H1 (cell line): Measurements from ENCODE around the gene PTPN21. TPM values are rescaled to one million over a fixed set of nuclear protein-coding genes. Genes with fewer than 3 reads are reported as not detected.

Source experiments
- CTCF ChIA-PET: fragments of 300-600 bp; sonication (Branson Sonifier 250); formaldehyde crosslinking; loops from one replicate; lab custom pipeline; 2021; ENCODE audit not compliant: partially characterized antibody; lab: Charles Lee
- POLR2A ChIA-PET: fragments of 300-600 bp; sonication (Branson Sonifier 250); formaldehyde crosslinking; loops from one replicate; lab custom pipeline; 2021; ENCODE audit warnings: inconsistent platforms; ENCODE audit not compliant: partially characterized antibody; lab: Charles Lee
- DNase-seq, 2 experiments: peaks; one replicate each; pipeline versions ENCODE4 v3.0.0 to v3.0.0-alpha.2; 2010 to 2022; ENCODE audit warnings: low spot score in 2 of 2, low read depth in 1 of 2, mixed read lengths in 1 of 2
- FAIRE-seq: peaks from 2 replicates; lab custom pipeline; 2011; peaks lifted over from hg19 to GRCh38; lab: Jason Lieb, UNC
- H2AFZ ChIP-seq: 2 replicates; pipeline ENCODE4 v1.8.1; 2012; ENCODE audit warnings: low read length, inconsistent platforms
- H2AK5ac ChIP-seq: 2 replicates; pipeline ENCODE4 v1.6.1; 2013; ENCODE audit warnings: low read depth, low read length
- H2BK120ac ChIP-seq: replicated peaks from 2 replicates; pipeline ENCODE3; 2013; ENCODE audit warnings: low read depth, low read length, inconsistent platforms
- H2BK12ac ChIP-seq: 2 replicates; pipeline ENCODE4 v1.6.1; 2013; ENCODE audit warnings: low read depth, low read length
- H2BK15ac ChIP-seq: 2 replicates; pipeline ENCODE4 v1.6.1; 2013; ENCODE audit warnings: low read length
- H2BK20ac ChIP-seq: 2 replicates; pipeline ENCODE4 v1.6.1; 2013; ENCODE audit warnings: low read length
- H2BK5ac ChIP-seq: 2 replicates; pipeline ENCODE4 v1.6.1; 2013; ENCODE audit warnings: low read depth, low read length
- H3K14ac ChIP-seq: 2 replicates; pipeline ENCODE4 v1.6.1; 2013; ENCODE audit warnings: inconsistent platforms; ENCODE audit not compliant: insufficient read length
- H3K18ac ChIP-seq: 2 replicates; pipeline ENCODE4 v1.6.1; 2013; ENCODE audit warnings: low read length; ENCODE audit errors: extremely low read depth
- H3K23ac ChIP-seq: 2 replicates; pipeline ENCODE4 v1.6.1; 2013; ENCODE audit warnings: inconsistent platforms; ENCODE audit not compliant: insufficient read length
- H3K23me2 ChIP-seq: 2 replicates; pipeline ENCODE4 v1.6.1; 2013; ENCODE audit warnings: low read depth, low read length
- H3K27ac ChIP-seq: 2 replicates; pipeline ENCODE4 v1.6.1; 2011; ENCODE audit warnings: low read depth, low read length, inconsistent platforms
- H3K27me3 ChIP-seq, 4 experiments: replicated peaks in 1 of 4; 1 replicate in 1 of 4; 2 replicates in 3 of 4; pipeline versions ENCODE4 v1.6.1 to v1.8.1; 2011 to 2013; ENCODE audit warnings: low read length in 3 of 4, mild to moderate bottlenecking in 3 of 4, inconsistent platforms in 2 of 4, mixed read lengths in 2 of 4, moderate library complexity in 1 of 4; ENCODE audit not compliant: control insufficient read depth in 3 of 4, insufficient read depth in 3 of 4; ENCODE audit errors: extremely low read depth in 1 of 4
- H3K36me3 ChIP-seq, 4 experiments: 2 replicates each; pipeline versions ENCODE4 v1.6.1 to v1.8.1; 2011 to 2013; ENCODE audit warnings: mild to moderate bottlenecking in 4 of 4, low read length in 3 of 4, moderate library complexity in 2 of 4, control low read depth in 1 of 4, inconsistent platforms in 1 of 4; ENCODE audit not compliant: insufficient read depth in 4 of 4, control insufficient read depth in 2 of 4
- H3K4ac ChIP-seq: replicated peaks from 2 replicates; pipeline ENCODE3; 2013; ENCODE audit warnings: low read length, low read depth, mixed read lengths, inconsistent platforms; ENCODE audit not compliant: insufficient read length
- H3K4me1 ChIP-seq, 4 experiments: replicated peaks in 1 of 4; 1 replicate in 1 of 4; 2 replicates in 3 of 4; pipeline versions ENCODE4 v1.6.1 to v1.8.1; 2011 to 2013; ENCODE audit warnings: low read length in 3 of 4, inconsistent platforms in 2 of 4, mixed read lengths in 1 of 4; ENCODE audit not compliant: insufficient read depth in 4 of 4, control insufficient read depth in 3 of 4
- H3K4me2 ChIP-seq, 2 experiments: 2 replicates each; pipeline versions ENCODE4 v1.6.1 to v1.8.1; 2011 to 2013; ENCODE audit warnings: low read depth in 2 of 2, low read length in 2 of 2, control low read depth in 1 of 2, inconsistent platforms in 1 of 2, mild to moderate bottlenecking in 1 of 2; ENCODE audit not compliant: insufficient read depth in 1 of 2
- H3K4me3 ChIP-seq, 4 experiments: fragments of 200-600, 300-600 bp in 1 of 4; sonication (generic), shearing (Covaris generic), sonication (Bioruptor Twin) in 1 of 4; 2 replicates each; pipeline versions ENCODE4 v1.5.1 to v1.8.1; 2011 to 2016; ENCODE audit warnings: low read length in 4 of 4, low read depth in 3 of 4, control low read depth in 2 of 4, inconsistent platforms in 2 of 4, mild to moderate bottlenecking in 2 of 4, mixed read lengths in 1 of 4, moderate library complexity in 1 of 4; ENCODE audit not compliant: insufficient read depth in 2 of 4; ENCODE audit errors: extremely low read depth in 1 of 4
- H3K56ac ChIP-seq: replicated peaks from 2 replicates; pipeline ENCODE3; 2013; ENCODE audit warnings: low read depth, mild to moderate bottlenecking, mixed read lengths, low read length, inconsistent platforms; ENCODE audit not compliant: insufficient read length
- H3K79me1 ChIP-seq: 2 replicates; pipeline ENCODE4 v1.6.1; 2013; ENCODE audit warnings: low read depth, low read length, control low read depth
- H3K79me2 ChIP-seq, 2 experiments: 2 replicates each; pipeline versions ENCODE4 v1.6.1 to v1.8.1; 2012 to 2013; ENCODE audit warnings: low read length in 2 of 2, mild to moderate bottlenecking in 2 of 2, inconsistent platforms in 1 of 2; ENCODE audit not compliant: insufficient read depth in 2 of 2, control insufficient read depth in 1 of 2
- H3K9ac ChIP-seq, 4 experiments: replicated peaks in 1 of 4; 1 replicate in 1 of 4; 2 replicates in 3 of 4; pipeline versions ENCODE4 v1.6.1 to v1.8.1; 2011 to 2013; ENCODE audit warnings: low read depth in 3 of 4, low read length in 3 of 4, control low read depth in 2 of 4, mild to moderate bottlenecking in 2 of 4, moderate library complexity in 2 of 4, inconsistent platforms in 1 of 4; ENCODE audit errors: extremely low read depth in 1 of 4
- H3K9me3 ChIP-seq, 2 experiments: 2 replicates each; pipeline versions ENCODE4 v1.6.1 to v1.8.1; 2012 to 2013; ENCODE audit warnings: mild to moderate bottlenecking in 2 of 2, moderate library complexity in 2 of 2, control low read depth in 1 of 2, inconsistent platforms in 1 of 2, low read depth in 1 of 2, low read length in 1 of 2, mixed read lengths in 1 of 2; ENCODE audit not compliant: insufficient read depth in 2 of 2
- H4K20me1 ChIP-seq, 2 experiments: replicated peaks in 1 of 2; 2 replicates each; pipeline versions ENCODE3 to v1.8.1; 2011 to 2013; ENCODE audit warnings: inconsistent platforms in 2 of 2, low read length in 2 of 2, mild to moderate bottlenecking in 1 of 2; ENCODE audit not compliant: insufficient read depth in 2 of 2, control insufficient read depth in 1 of 2
- H4K5ac ChIP-seq: 2 replicates; pipeline ENCODE4 v1.6.1; 2013; ENCODE audit warnings: low read length, low read depth, mixed read lengths, inconsistent platforms; ENCODE audit not compliant: insufficient read length
- H4K8ac ChIP-seq: 2 replicates; pipeline ENCODE4 v1.8.0; 2013; ENCODE audit warnings: mild to moderate bottlenecking, moderate library complexity, low read length, inconsistent platforms; ENCODE audit not compliant: insufficient read depth; ENCODE audit errors: extremely low read depth
- H4K91ac ChIP-seq: replicated peaks from 2 replicates; pipeline ENCODE3; 2013; ENCODE audit warnings: low read length, mixed read lengths, inconsistent platforms; ENCODE audit not compliant: insufficient read length
- ATF2 ChIP-seq: IDR thresholded peaks from 2 replicates; pipeline ENCODE4 v1.6.1; 2012; ENCODE audit warnings: low read length, inconsistent platforms
- CHD1 ChIP-seq: IDR thresholded peaks from 2 replicates; pipeline ENCODE4 v1.6.1; 2012; ENCODE audit warnings: low read depth, low read length, improper control_type of control experiment
- FOSL1 ChIP-seq: IDR thresholded peaks from 2 replicates; pipeline ENCODE4 v1.6.1; 2011; ENCODE audit warnings: mild to moderate bottlenecking, low read depth, low read length, moderate library complexity; ENCODE audit not compliant: insufficient read depth
- GABPA ChIP-seq: IDR thresholded peaks from 2 replicates; pipeline ENCODE4 v1.6.1; 2011; ENCODE audit warnings: mild to moderate bottlenecking, low read length, moderate library complexity, borderline replicate concordance; ENCODE audit not compliant: insufficient read depth
- PHF8 ChIP-seq: fragments of 200-600 bp; sonication (generic); conservative IDR thresholded peaks from 2 replicates; pipeline ENCODE4 v1.7.1; 2012; ENCODE audit warnings: low read depth, mild to moderate bottlenecking, inconsistent platforms, low read length, moderate library complexity
- RAD21 ChIP-seq, 2 experiments: IDR thresholded peaks in 1 of 2; conservative IDR thresholded peaks in 1 of 2; 2 replicates each; pipeline ENCODE4 v1.6.1; 2011; ENCODE audit warnings: low read depth in 2 of 2, low read length in 2 of 2, improper control_type of control experiment in 1 of 2, inconsistent platforms in 1 of 2, mild to moderate bottlenecking in 1 of 2, moderate library complexity in 1 of 2
- RXRA ChIP-seq: IDR thresholded peaks from 2 replicates; pipeline ENCODE4 v1.6.1; 2011; ENCODE audit warnings: low read depth, mild to moderate bottlenecking, low read length, moderate library complexity; ENCODE audit not compliant: insufficient read depth
- SIRT6 ChIP-seq: IDR thresholded peaks from one replicate; pipeline ENCODE4 v1.7.1; 2012; ENCODE audit warnings: low read length, inconsistent platforms
- SP2 ChIP-seq: IDR thresholded peaks from 2 replicates; pipeline ENCODE4 v1.6.1; 2012; ENCODE audit warnings: mild to moderate bottlenecking, low read length, inconsistent platforms
- SP4 ChIP-seq: IDR thresholded peaks from 2 replicates; pipeline ENCODE4 v1.6.1; 2012; ENCODE audit warnings: low read length, inconsistent platforms
- TAF1 ChIP-seq: IDR thresholded peaks from 2 replicates; pipeline ENCODE4 v1.6.1; 2011; ENCODE audit warnings: mild to moderate bottlenecking, low read depth, low read length
- TBP ChIP-seq: IDR thresholded peaks from 2 replicates; pipeline ENCODE4 v1.6.1; 2011; ENCODE audit warnings: low read depth, low read length, improper control_type of control experiment
- ZNF274 ChIP-seq: IDR thresholded peaks from 2 replicates; pipeline ENCODE4 v1.7.0; 2012; ENCODE audit warnings: low read length, borderline replicate concordance; ENCODE audit errors: extremely low read depth
- WGBS, 2 experiments: shearing (Covaris generic) in 1 of 2; methylation state at CpG; one replicate each; pipeline versions ENCODE4 v1.1.6 to v1.1.7; 2013 to 2015; ENCODE audit warnings: low lambda C conversion rate in 2 of 2, mixed read lengths in 2 of 2, inconsistent platforms in 1 of 2, low coverage in 1 of 2, missing lambda C conversion rate in 1 of 2; ENCODE audit not compliant: insufficient replicate concordance in 2 of 2, insufficient coverage in 1 of 2, insufficient read length in 1 of 2; ENCODE audit errors: extremely low coverage in 1 of 2, missing lambda C conversion rate in 1 of 2; 5-methylcytosine and 5-hydroxymethylcytosine counted together
- polyA plus RNA-seq, 7 experiments: library from polyadenylated mRNA; depleted of rRNA in 3 of 7; stranded (reverse) in 5 of 7; unstranded in 2 of 7; fragments of >200 nt in 5 of 7; fragments of 200-250 nt in 2 of 7; gene quantifications; 1 replicate in 5 of 7; 2 replicates in 1 of 7; 4 replicates in 1 of 7; pipeline versions ENCODE4 v1.2.1 to v1.2.3, GENCODE V29; 2011 to 2013; ENCODE audit warnings: missing spikeins in 2 of 7, mixed read lengths in 2 of 7
- total RNA-seq: library from RNA; stranded (reverse); fragmentation: NEBNext Ultra II Directional; extraction: Animal tissue kit (Norgen Biotek cat#: 25700); gene quantifications from 2 replicates; pipeline ENCODE4 v1.2.1, GENCODE V29; 2021

PTPN21 gene
- total and polyA plus RNA-seq, 2 of the 8 experiments (the other 6 are each of a cell fraction or from before 2014, with no cell fraction given): 6.5 to 16.1 TPM

GRCh38 chr14:88545256-88545655 lies 9.6 kb downstream of the PTPN21 start:
- H3K23me2 ChIP-seq: no peaks in the 10 kb centered on the region
- H3K18ac ChIP-seq: no peak overlapping the region
- H3K79me2 ChIP-seq: peaks cover 0 to 6% of the 10 kb centered on the region in 2 experiments; a peak in 1 of 4 replicates
- no peak overlapping the region for H3K56ac ChIP-seq
- H3K23ac ChIP-seq: no peak overlapping the region
- no peak overlapping the region for H3K4me3 ChIP-seq
- H2BK20ac ChIP-seq: no peak overlapping the region
- H4K91ac ChIP-seq: no peak overlapping the region
- H2BK15ac ChIP-seq: no peak overlapping the region
- H2BK12ac ChIP-seq: no peak overlapping the region
- no peak for FAIRE-seq
- H3K36me3 ChIP-seq: peaks cover 4 to 26% (median 9%) of the 10 kb centered on the region in 4 experiments; a peak in 7 of 8 replicates
- no peak overlapping the region for H3K4ac ChIP-seq
- no peak overlapping the region for H2AK5ac ChIP-seq
- no peak overlapping the region for H4K8ac ChIP-seq
- no peaks in the 10 kb centered on the region for H3K4me1 ChIP-seq
- H3K79me1 ChIP-seq: no peaks in the 10 kb centered on the region; the same call in 1 of the 2 replicates
- WGBS, 2 experiments: 95% methylated on average over 3 of the region's 3 CpGs; no CpG with 5 or more reads in 1 of the 2 experiments
- no peak overlapping the region for H2BK5ac ChIP-seq
- DNase-seq: no peak
- no peak overlapping the region for H2BK120ac ChIP-seq
- H4K20me1 ChIP-seq: peaks cover 0 to 2% of the 10 kb centered on the region in 2 experiments
- H3K9me3 ChIP-seq: no peaks in the 10 kb centered on the region
- ChIA-PET CTCF (no interaction called here), POLR2A (no interaction called here)
- no peak overlapping the region for H4K5ac ChIP-seq
- no peak overlapping the region for H3K14ac ChIP-seq
- H3K27ac ChIP-seq: no peak overlapping the region
- no peak overlapping the region for H2AFZ ChIP-seq
- no peak overlapping the region for H3K9ac ChIP-seq
- no peak overlapping the region for H3K4me2 ChIP-seq
- H3K27me3 ChIP-seq: no peaks in the 10 kb centered on the region
- TF ChIP-seq SP4 (no peak), ZNF274 (no peak), GABPA (no peak), FOSL1 (no peak), PHF8 (no peak), CHD1 (no peak), ATF2 (no peak), RAD21 (IDR thresholded peaks at IDR 0.05 in 1 of 2, conservative IDR thresholded peaks at IDR 0.05 in 1 of 2; ENCODE audit: low read depth in 2 of 2, low read length in 2 of 2) (no peak), SIRT6 (no peak), RXRA (no peak), SP2 (no peak), TBP (no peak), TAF1 (no peak)
